Measurements from ENCODE around the gene DAZAP1.

GRCh38 chr19:1441677-1442438, 34.5 kb downstream of the DAZAP1 start:
- no peak for TF ChIP-seq CTCF (IDR thresholded peaks at IDR 0.05)
- no peak for TF ChIP-seq EZH2 (IDR thresholded peaks at IDR 0.05)
